Activated T-cell treated with anti-CD3 and anti-CD28 coated beads, Interleukin-2, amount 50 U/mL, for 72 hours (primary cell): ENCODE results near the gene MPST. TPM values are rescaled to one million over a fixed set of nuclear protein-coding genes. Genes with fewer than 3 reads are reported as not detected.
A peak's percentile ranks its signal among the peaks of the same experiment; 100 is the strongest.
"Not testable (repeated sequence)": the region's sequence is repeated elsewhere in the genome, so short reads cannot be mapped to it uniquely, and the experiment has no call there.

Experiments used
- ATAC-seq, 2 donors: fragments of 150-1000 bp; cut with Tn5 transposase; replicated peaks in 1 of 2; 2 replicates each; pipeline ENCODE4 v1.10.0; 2021; ENCODE audit warnings: moderate library complexity in 2 of 2, mild to moderate bottlenecking in 1 of 2
- DNase-seq, 2 donors: peaks; one replicate each; pipeline ENCODE4 v3.0.0; 2021 to 2022; ENCODE audit warnings: mixed read lengths in 1 of 2
- H3K27ac Mint-ChIP-seq: one replicate; pipeline ENCODE4 v1.8.0; 2022; ENCODE audit warnings: mild to moderate bottlenecking, moderate library complexity, mixed read lengths
- H3K27me3 Mint-ChIP-seq: one replicate; pipeline ENCODE4 v1.8.0; 2022; ENCODE audit warnings: low read depth, mixed read lengths
- H3K36me3 Mint-ChIP-seq, 2 donors: one replicate each; pipeline ENCODE4 v1.8.0; 2022; ENCODE audit warnings: mixed read lengths in 2 of 2, mild to moderate bottlenecking in 1 of 2; ENCODE audit not compliant: insufficient read depth in 2 of 2
- H3K4me1 Mint-ChIP-seq: one replicate; pipeline ENCODE4 v1.8.0; 2022; ENCODE audit warnings: low read depth, mixed read lengths
- H3K4me3 Mint-ChIP-seq, 2 donors: one replicate each; pipeline ENCODE4 v1.8.0; 2022; ENCODE audit warnings: mild to moderate bottlenecking in 2 of 2, mixed read lengths in 2 of 2, moderate library complexity in 2 of 2
- H3K9me3 Mint-ChIP-seq, 2 donors: one replicate each; pipeline ENCODE4 v1.8.0; 2022; ENCODE audit warnings: mixed read lengths in 2 of 2
- total RNA-seq, 2 donors: library from RNA; stranded (reverse); gene quantifications; one replicate each; pipeline ENCODE4 v1.2.3, GENCODE V29; 2022

Gene MPST
- total RNA-seq, 2 donors from 2014 or later: 14.2 to 28.1 TPM

DNA sequence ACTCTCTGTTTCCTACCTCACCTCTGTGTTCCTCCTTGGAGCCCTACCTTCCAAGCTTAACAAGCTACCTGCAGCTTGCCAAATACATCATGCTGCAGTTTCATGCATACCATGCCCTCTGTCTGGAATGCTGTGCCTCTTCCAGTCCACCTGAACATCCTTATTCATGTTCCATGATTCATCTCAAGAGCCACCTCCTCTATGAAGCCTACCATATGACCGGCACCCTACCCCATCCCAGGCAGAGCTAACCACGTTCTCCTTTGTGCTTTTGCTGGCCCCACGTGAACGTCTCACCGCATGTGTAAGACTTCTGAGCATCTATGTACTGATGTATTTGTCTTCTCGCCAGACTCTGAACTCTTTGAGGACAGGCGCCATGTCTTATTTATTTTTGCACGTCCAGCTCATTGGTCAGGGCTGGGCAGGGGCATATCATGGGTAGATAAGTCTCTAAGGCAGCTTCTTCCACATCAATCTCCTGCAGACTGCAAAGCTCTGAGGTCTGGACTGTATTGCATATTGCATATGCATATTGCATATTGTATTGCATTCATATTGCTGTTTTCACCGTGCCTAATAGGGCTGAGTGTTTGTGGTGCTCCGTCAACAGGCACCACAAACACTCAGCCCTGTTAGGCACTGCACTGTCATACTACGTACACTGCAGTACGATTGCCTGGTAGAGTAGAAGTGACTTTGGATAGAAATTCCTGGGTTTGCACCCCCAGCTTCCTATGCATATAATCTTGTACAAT lies 31.3 kb upstream of the MPST start:
- DNase-seq: no peak
- H3K9me3 Mint-ChIP-seq: peaks cover 3 to 6% of the 10 kb centered on the region in 2 donors
- no peak for ATAC-seq
- H3K36me3 Mint-ChIP-seq: peaks cover 6 to 13% of the 10 kb centered on the region in 2 donors
- H3K4me1 Mint-ChIP-seq: peaks cover 6% of the 10 kb centered on the region
- H3K27me3 Mint-ChIP-seq: peaks cover 32% of the 10 kb centered on the region
- no peak overlapping the region for H3K4me3 Mint-ChIP-seq
- no peak overlapping the region for H3K27ac Mint-ChIP-seq

DNA sequence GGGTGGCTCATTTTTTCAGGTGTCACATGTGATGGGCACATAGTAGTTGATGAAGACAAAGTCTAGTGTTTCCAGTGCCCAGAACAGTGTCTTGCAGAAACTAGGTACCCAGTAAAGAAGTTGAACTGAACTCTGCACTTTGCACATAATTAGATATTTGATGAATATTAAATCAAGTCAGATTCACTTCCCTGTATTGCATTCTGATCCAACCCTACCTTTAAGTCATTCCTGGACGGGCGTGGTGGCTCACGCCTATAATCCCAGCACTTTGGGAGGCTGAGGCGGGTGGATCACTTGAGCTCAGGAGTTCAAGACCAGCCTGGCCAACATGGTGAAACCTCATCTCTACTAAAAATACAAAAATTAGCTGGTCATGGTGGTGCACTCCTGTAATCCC lies 30.5 kb upstream of the MPST start:
- H3K4me1 Mint-ChIP-seq, DNase-seq, ATAC-seq, H3K4me3 Mint-ChIP-seq, H3K9me3 Mint-ChIP-seq, H3K27ac Mint-ChIP-seq: not testable (repeated sequence)
- Mint-ChIP-seq H3K36me3 (peaks cover 6 to 13% of the 10 kb centered on the region in 2 donors), H3K27me3 (peaks cover 32% of the 10 kb centered on the region)

DNA sequence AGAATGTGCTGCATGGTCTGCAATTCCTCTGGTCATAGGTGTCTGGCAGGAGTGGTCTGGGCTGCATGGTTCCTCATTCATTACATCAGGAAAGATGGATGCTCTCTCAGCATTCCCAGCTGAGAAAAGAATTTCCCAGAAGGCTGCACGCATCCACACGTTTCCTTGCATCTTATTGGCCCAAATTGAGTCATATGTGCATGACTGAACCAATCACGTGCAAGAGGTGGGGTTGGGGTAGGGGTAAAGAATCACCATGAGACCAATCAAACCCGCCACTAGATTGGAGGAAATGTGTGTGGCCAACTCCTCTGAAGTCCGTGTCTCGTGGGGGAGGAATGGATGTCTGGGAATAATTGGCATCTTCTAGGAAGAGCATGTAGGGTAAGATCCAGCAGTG lies 29.1 kb upstream of the MPST start:
- peaks cover 6 to 11% of the 10 kb centered on the region in 2 donors for H3K36me3 Mint-ChIP-seq
- no peak overlapping the region for H3K4me3 Mint-ChIP-seq
- H3K27ac Mint-ChIP-seq: no peak overlapping the region
- ATAC-seq (no peak), DNase-seq (no peak)
- peaks cover 32% of the 10 kb centered on the region for H3K27me3 Mint-ChIP-seq
- H3K9me3 Mint-ChIP-seq: peaks cover 3 to 6% of the 10 kb centered on the region in 2 donors
- peaks cover 6% of the 10 kb centered on the region for H3K4me1 Mint-ChIP-seq

DNA sequence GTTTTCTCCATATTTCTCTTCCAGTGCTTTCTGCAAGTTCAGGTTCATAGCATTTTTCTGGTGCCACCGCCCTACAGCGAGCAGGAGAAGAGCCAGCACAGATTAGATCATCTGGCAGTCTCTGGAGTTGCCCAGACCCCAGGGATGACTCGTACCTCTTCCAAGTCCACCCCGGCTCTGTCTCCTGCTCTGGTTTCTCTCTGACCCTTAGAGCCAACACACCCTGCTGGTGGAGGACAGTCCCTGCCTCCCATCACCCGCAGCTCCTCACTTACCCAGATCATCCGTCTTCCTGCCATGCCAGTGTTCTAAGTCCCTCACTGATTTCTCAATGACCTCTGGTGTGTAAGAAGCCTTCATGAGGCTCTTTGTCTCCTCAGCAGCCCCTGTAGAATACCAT lies 28.3 kb upstream of the MPST start:
- H3K36me3 Mint-ChIP-seq: peaks cover 1 to 6% of the 10 kb centered on the region in 2 donors

DNA sequence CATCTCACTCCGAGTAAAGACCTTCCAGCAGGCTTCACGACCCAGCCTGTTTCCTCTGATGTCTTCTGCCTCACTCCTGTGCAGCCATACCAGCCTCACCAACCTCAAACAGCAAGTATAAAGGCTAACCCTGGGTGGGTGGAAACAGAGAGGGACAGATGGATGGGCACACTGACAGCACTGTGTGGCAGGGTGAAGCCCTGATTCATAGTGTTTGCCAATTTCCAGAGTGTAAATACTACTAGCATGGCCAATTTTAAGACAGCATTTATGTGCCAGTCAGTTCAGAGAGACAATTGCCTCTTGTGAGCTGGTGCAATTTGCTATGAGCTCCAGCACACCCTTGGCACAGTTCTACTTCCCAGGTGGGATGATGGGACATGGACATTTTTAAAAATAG lies 21.8 kb upstream of the MPST start:
- Mint-ChIP-seq H3K27me3 (peaks cover 9% of the 10 kb centered on the region), H3K4me1 (peaks cover 8% of the 10 kb centered on the region), H3K36me3 (no peaks in the 10 kb centered on the region), H3K27ac (no peak overlapping the region), H3K4me3 (no peak overlapping the region), H3K9me3 (no peaks in the 10 kb centered on the region)
- no peak for DNase-seq
- ATAC-seq: no peak

More for the DNA sequence above, 28.3 kb upstream of the MPST start:
- Mint-ChIP-seq H3K9me3 (peaks cover 3 to 4% of the 10 kb centered on the region in 2 donors), H3K27ac (no peak overlapping the region), H3K4me3 (no peak overlapping the region), H3K4me1 (peaks cover 6% of the 10 kb centered on the region), H3K27me3 (peaks cover 32% of the 10 kb centered on the region)
- ATAC-seq (no peak), DNase-seq (no peak)

DNA sequence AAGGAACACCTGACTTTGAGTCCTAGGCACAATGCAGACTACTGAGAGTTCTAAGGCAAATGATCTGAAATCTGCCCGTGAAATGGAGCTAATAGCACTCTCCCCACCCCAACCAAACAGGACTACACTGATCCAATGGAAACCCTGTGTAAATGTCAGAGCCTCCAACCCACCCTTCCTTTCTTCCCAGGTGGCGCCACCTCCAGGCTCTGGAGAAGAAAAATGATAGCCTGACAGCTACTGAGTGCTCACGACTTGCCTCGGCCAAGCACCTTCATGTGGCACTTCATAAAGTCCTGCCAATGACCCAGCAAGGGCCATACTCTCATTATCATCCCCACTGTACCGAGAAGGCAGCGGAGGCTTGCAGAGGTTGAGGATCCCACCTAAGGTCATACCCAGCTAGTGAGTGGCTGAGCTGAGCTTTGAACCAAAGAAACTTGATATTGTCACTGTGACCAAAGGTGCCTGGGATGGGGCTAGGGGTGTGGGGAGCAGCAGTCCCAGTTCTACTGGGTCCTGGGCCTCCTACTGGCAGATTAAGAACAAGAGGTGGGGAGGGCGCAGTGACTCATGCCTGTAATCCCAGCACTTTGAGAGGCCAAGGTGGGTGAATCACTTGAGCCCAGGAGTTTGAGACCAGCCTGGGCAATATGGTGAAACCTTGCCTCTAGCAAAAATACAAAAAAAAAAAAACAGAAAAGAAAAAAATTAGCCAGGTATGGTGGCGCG lies 20.8 kb upstream of the MPST start:
- peak; percentile 33 to 47 for ATAC-seq
- peak in 1 of 2 donors; percentile 22 for DNase-seq

DNA sequence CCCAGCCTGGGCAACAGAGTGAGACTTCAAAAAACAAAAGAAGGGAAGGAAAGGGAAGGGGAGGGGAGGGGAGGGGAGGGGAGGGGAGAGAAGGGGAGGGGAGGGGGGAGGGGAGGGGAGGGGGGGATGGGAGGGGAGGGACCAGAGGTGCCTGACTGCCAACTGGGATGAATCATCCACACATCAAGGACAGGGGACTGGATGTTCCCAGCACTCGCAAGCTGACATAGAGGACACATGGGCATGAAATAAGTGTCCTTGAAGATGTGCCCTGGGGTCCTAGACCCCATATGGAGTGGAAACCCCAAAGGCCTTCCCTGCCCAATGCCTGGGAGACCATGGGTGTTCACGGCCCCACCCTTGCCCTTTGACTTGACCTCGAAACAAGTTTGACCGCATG lies 20.1 kb upstream of the MPST start:
- no peaks in the 10 kb centered on the region for H3K9me3 Mint-ChIP-seq
- DNase-seq (no peak), ATAC-seq (no peak)
- H3K27ac Mint-ChIP-seq: no peak overlapping the region
- H3K36me3 Mint-ChIP-seq: no peaks in the 10 kb centered on the region
- peaks cover 8% of the 10 kb centered on the region for H3K4me1 Mint-ChIP-seq
- H3K4me3 Mint-ChIP-seq: no peak overlapping the region
- H3K27me3 Mint-ChIP-seq: peaks cover 9% of the 10 kb centered on the region

More for the DNA sequence above, 20.8 kb upstream of the MPST start:
- Mint-ChIP-seq H3K36me3 (no peaks in the 10 kb centered on the region), H3K9me3 (no peaks in the 10 kb centered on the region), H3K4me1 (peaks cover 8% of the 10 kb centered on the region), H3K27me3 (peaks cover 9% of the 10 kb centered on the region), H3K27ac (no peak overlapping the region), H3K4me3 (no peak overlapping the region)

DNA sequence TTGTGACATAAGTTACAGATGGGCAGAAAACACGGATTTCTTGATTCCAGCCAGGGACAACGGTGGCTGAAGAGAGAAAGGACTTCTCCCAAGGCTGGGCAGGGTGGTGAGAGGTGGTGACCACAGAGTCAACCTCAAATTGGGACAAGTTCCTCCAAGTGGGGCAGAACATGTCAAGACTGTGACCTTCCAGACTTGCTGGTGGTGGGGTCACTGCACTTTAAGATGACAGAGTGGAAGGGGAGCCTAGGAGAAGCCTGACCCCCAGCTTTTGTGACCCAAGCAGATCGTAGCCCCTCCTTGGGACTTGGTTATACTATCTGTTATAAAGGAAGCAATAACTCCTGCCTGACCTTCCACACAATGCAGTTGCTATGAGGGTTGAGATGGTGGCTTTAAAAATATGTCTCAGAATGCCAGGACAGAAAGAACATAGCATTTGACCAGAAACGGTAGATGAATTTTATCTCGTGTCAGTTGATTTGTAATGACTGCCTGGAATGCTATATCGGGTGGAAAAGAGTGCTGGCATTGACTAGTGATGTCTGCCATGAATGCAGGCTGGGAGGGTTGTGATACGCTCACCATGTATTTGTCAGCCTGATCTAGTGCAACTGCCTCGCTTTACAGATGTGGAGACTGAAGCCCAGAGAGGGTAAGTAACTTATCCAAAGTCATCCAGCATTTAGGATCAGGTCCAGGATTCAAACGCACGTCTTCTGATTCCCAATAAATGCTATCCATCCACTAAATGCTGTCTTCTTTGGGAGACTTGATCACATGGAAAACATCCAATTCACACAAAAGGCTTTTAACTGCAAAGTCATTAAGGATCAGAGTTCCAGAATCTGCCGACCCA lies 18.6 kb upstream of the MPST start:
- no peak overlapping the region for H3K4me3 Mint-ChIP-seq
- H3K27me3 Mint-ChIP-seq: peaks cover 18% of the 10 kb centered on the region
- H3K9me3 Mint-ChIP-seq: no peaks in the 10 kb centered on the region
- no peak overlapping the region for H3K27ac Mint-ChIP-seq
- peaks cover 8% of the 10 kb centered on the region for H3K4me1 Mint-ChIP-seq
- H3K36me3 Mint-ChIP-seq: no peaks in the 10 kb centered on the region
- no peak for DNase-seq
- ATAC-seq: no peak

DNA sequence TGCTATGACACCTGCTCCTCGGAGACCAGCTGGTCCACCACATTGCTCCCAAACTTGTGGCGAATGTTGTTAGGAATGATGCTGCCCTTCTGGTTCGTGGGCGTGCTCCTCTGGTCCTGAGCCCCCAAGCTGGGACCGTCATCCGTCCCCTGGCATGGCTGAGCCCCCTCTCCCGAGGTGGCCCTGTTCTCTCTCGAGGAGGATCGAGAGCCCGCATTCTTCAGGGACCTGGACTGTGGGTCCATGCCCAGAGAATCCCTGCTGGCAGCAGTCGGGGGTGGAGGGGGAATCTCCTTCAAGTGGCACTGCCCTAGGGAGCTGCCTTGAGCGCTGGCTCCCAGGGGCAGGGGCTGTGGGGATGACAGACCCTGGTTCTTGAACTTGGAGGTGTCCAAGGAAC lies 17.7 kb upstream of the MPST start:
- DNase-seq (no peak), ATAC-seq (no peak)
- H3K4me3 Mint-ChIP-seq: no peak overlapping the region
- H3K27ac Mint-ChIP-seq: no peak overlapping the region
- no peaks in the 10 kb centered on the region for H3K36me3 Mint-ChIP-seq
- H3K9me3 Mint-ChIP-seq: no peaks in the 10 kb centered on the region
- H3K27me3 Mint-ChIP-seq: peaks cover 27% of the 10 kb centered on the region
- peaks cover 8% of the 10 kb centered on the region for H3K4me1 Mint-ChIP-seq

DNA sequence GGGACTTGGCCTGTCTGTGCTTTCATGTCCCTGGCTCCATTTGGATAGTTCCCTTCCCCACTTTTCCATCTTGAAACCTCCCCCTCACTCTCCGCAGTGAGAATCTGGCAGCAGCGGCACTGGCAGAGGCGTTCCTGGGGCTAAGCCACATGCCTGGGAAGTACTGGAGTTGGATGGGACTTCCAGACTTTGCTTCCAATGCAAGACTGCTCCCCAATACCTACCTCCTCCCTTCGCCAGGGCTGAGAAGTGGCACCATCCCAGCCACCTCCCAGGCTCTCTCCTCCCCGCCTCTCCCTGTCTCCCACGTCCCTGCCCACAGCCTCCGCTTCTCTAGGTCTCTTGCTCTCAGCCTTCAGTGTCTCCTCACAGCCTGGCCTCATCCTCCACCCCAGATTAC lies 16.9 kb upstream of the MPST start:
- no peak for ATAC-seq
- no peak for DNase-seq
- H3K27me3 Mint-ChIP-seq: peaks cover 28% of the 10 kb centered on the region
- no peak overlapping the region for H3K27ac Mint-ChIP-seq
- no peaks in the 10 kb centered on the region for H3K36me3 Mint-ChIP-seq
- no peak overlapping the region for H3K4me3 Mint-ChIP-seq
- H3K9me3 Mint-ChIP-seq: no peaks in the 10 kb centered on the region
- H3K4me1 Mint-ChIP-seq: peaks cover 8% of the 10 kb centered on the region

DNA sequence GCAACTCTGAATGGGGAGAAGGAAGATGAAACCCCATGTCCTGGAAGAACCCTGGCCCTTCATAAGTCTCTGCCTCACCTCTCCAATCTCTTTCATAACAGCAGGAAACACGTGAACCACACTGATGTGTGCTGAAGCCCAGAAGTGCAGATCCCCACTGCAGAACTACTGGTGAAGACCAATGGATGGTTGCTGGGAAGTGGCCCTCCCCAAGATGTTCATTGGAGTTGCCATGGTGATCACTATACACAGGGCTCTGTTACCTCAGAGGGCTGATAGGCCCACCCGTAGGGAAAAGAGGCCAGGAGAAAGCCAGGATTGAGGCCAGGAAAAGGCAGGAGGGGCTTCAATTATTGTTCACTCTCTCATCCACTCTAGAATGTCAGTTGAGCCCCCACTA lies 11.9 kb upstream of the MPST start:
- Mint-ChIP-seq H3K9me3 (no peaks in the 10 kb centered on the region), H3K27ac (no peak overlapping the region), H3K27me3 (peaks cover 34% of the 10 kb centered on the region), H3K4me3 (no peak overlapping the region), H3K36me3 (no peaks in the 10 kb centered on the region), H3K4me1 (no peaks in the 10 kb centered on the region)
- no peak for DNase-seq
- no peak for ATAC-seq

DNA sequence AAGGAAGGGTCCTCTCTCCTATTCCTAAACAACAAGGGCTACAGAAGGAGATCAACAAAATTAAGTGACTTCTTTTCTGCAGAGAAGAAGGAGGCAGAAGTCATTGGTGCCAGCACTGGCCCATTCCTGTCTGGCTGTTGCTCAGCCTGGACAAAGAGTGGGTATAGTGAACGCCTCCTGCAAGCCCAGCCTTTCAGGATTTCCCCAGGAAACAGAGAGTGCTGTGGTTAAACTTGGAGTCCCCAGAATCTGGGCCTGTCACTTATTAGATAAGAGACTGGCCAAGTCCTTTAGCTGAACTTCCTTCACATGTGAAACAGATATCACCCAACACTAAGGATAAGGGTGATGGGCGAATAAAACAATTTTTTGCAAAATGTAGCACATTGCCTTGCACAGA lies 11.2 kb upstream of the MPST start:
- peaks cover 34% of the 10 kb centered on the region for H3K27me3 Mint-ChIP-seq

DNA sequence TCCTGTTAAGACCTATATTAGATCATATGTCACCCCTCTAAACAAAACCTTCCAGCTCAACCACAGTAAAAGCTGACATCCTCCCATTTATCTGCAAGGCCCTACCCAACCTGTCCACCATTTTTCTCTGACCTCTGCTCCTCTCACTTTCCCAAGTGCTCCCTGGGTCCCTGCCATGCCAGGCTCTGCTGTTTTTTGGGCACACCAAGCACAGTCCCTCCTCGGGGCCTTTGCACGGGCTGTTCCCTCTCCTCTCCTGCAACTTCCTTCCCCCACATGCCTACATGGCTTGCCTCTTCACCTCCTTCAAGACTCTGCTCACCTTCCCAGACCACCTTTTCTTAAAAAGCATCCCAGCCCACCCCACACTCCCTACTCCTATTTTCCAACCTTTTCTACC lies 10.1 kb upstream of the MPST start:
- H3K27me3 Mint-ChIP-seq: peaks cover 34% of the 10 kb centered on the region
- H3K9me3 Mint-ChIP-seq: no peaks in the 10 kb centered on the region
- no peaks in the 10 kb centered on the region for H3K36me3 Mint-ChIP-seq
- no peak for DNase-seq
- ATAC-seq: no peak
- no peak overlapping the region for H3K27ac Mint-ChIP-seq
- no peaks in the 10 kb centered on the region for H3K4me1 Mint-ChIP-seq
- H3K4me3 Mint-ChIP-seq: no peak overlapping the region

More for the DNA sequence above, 11.2 kb upstream of the MPST start:
- Mint-ChIP-seq H3K4me3 (no peak overlapping the region), H3K27ac (no peak overlapping the region), H3K9me3 (no peaks in the 10 kb centered on the region), H3K36me3 (no peaks in the 10 kb centered on the region), H3K4me1 (no peaks in the 10 kb centered on the region)
- DNase-seq (no peak), ATAC-seq (no peak)
